ENCODE results near the gene RCCD1.

The RCCD1 gene

DNA sequence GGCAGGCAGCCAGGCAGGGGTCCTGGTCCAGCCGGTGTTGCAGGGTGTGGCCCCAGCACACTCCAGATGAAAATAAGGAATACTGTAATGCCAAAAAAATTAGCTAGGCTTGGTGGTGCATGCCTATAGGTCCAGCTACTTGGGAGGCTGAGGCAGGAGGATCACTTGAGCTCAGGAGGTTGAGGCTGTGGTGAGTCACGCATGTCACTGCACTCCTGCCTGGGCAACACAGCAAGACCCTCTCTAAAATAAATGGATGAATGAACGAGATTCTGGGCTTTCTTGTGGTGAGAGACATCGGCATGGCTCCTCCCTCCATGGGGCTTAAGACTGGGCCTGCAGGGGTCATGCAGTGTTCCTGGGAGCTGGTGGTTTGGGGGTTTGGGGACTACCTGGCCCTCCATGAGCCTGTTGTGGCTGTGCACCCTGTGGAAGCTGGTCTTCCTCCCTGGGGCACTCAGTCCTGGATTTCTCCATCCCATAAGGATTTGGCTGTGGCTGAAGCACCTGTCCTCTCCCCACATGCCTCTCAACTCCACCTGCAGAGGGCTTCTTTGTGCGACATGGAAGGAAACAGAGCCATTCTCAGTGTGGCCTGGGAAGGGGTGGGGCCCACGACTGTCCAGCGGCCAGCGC, 7.6 kb upstream of the RCCD1 start:
- TF ChIP-seq, protein P1, sequence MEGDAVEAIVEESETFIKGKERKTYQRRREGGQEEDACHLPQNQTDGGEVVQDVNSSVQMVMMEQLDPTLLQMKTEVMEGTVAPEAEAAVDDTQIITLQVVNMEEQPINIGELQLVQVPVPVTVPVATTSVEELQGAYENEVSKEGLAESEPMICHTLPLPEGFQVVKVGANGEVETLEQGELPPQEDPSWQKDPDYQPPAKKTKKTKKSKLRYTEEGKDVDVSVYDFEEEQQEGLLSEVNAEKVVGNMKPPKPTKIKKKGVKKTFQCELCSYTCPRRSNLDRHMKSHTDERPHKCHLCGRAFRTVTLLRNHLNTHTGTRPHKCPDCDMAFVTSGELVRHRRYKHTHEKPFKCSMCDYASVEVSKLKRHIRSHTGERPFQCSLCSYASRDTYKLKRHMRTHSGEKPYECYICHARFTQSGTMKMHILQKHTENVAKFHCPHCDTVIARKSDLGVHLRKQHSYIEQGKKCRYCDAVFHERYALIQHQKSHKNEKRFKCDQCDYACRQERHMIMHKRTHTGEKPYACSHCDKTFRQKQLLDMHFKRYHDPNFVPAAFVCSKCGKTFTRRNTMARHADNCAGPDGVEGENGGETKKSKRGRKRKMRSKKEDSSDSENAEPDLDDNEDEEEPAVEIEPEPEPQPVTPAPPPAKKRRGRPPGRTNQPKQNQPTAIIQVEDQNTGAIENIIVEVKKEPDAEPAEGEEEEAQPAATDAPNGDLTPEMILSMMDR (IDR thresholded peaks at IDR 0.05; ENCODE audit: low read depth, low read length) = no peak
- no peak for DNase-seq
- peaks cover 53% of the 10 kb centered on the region for H3K36me3 ChIP-seq

DNA sequence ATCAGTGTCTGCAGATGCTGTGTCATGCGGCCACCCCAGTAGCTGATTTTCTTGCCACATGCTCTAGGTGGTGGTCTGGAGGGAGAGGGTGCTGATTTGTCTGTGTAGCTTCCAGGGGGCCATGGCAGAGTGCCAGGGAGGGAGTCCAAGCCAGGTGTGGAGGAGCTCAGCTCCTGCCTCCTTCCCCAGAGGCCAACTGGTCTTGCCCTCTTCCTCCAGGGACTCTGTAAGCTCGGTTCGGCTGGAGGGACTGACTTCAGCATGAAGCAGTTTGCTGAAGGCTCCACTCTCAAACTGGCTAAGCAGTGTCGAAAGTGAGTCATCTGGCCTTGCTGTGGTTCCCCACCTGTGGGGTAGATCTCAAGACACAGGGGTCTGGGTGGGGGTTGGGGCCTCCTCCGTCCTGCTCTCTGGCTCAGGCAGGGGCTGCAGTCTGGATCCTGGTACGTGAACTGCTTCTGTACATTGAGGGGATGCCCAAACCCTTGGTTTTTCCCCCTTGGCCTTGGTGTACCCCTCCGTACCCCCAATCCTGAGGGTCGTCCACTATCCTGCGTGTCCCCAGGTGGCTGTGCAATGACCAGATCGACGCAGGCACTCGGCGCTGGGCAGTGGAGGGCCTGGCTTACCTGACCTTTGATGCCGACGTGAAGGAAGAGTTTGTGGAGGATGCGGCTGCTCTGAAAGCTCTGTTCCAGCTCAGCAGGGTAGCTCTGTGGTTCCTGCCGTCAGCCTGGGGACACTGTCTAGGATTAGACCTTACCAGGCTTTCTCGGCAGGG, 6.9 kb upstream of the RCCD1 start:
- H3K27ac ChIP-seq = no peak overlapping the region
- H3K36me3 ChIP-seq = peaks cover 52% of the 10 kb centered on the region
- H3K27me3 ChIP-seq (ENCODE audit: insufficient read depth, low read depth, severe bottlenecking) = no peaks in the 10 kb centered on the region
- no peaks in the 10 kb centered on the region for H3K9me3 ChIP-seq (ENCODE audit: severe bottlenecking)
- DNase-seq = no peak
- TF ChIP-seq, protein P1 (IDR thresholded peaks at IDR 0.05; ENCODE audit: low read depth, low read length) = no peak
- H3K4me3 ChIP-seq (ENCODE audit: low read depth, low read length) = no peak overlapping the region

More for the DNA sequence above, 7.6 kb upstream of the RCCD1 start:
- H3K4me3 ChIP-seq (ENCODE audit: low read depth, low read length) = no peak overlapping the region
- H3K27me3 ChIP-seq (ENCODE audit: insufficient read depth, low read depth, severe bottlenecking) = no peaks in the 10 kb centered on the region
- no peaks in the 10 kb centered on the region for H3K9me3 ChIP-seq (ENCODE audit: severe bottlenecking)
- H3K27ac ChIP-seq = no peak overlapping the region

DNA sequence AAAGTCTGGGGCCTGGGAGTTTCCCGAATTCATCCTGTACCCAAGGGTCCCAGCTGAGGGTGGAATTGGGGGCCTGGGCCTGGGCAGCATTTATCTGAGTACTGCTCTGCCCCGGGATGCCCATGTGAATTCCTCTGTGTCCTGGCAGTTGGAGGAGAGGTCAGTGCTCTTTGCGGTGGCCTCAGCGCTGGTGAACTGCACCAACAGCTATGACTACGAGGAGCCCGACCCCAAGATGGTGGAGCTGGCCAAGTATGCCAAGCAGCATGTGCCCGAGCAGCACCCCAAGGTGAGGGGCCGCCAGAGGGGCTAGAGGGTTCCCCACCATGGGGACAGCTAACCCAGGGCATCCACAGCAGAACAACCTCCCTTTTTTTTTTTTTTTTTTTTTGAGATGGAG, 6.2 kb upstream of the RCCD1 start:
- H3K27me3 ChIP-seq (ENCODE audit: insufficient read depth, low read depth, severe bottlenecking) = no peaks in the 10 kb centered on the region
- peaks cover 57% of the 10 kb centered on the region for H3K36me3 ChIP-seq
- no peaks in the 10 kb centered on the region for H3K9me3 ChIP-seq (ENCODE audit: severe bottlenecking)
- DNase-seq = no peak
- H3K27ac ChIP-seq = no peak overlapping the region
- H3K4me3 ChIP-seq (ENCODE audit: low read depth, low read length) = no peak overlapping the region
- TF ChIP-seq, protein P1 (IDR thresholded peaks at IDR 0.05; ENCODE audit: low read depth, low read length) = no peak

DNA sequence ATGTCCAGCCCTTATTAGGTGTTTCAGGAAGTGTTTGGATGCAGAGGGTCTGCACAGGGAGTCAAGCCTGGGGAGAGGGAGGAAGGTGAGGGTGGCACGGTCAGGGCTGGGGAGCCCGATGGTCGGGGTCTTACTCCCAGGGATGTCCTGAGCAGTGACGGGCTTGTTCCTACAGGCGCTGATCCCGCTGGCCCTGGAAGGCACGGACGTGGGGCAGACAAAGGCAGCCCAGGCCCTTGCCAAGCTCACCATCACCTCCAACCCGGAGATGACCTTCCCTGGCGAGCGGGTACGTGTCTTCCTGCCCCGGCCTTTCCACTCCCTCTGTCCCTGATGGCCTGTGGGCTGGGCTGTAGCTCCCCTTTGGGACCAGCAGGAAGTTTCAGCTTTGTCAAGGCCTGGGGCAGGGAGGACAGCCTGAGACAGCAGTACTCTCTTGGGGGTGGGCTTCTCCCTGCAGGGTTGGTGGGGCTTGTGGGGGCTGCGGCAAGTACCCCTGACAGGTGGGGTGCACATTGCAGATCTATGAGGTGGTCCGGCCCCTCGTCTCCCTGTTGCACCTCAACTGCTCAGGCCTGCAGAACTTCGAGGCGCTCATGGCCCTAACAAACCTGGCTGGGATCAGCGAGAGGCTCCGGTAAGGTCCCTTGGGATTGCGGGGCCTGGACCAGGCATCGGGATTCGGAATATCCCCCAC, 4.6 kb upstream of the RCCD1 start:
- TF ChIP-seq, protein P1 (IDR thresholded peaks at IDR 0.05; ENCODE audit: low read depth, low read length) = no peak
- Histone ChIP-seq H3K27me3 (ENCODE audit: insufficient read depth, low read depth, severe bottlenecking) (no peaks in the 10 kb centered on the region), H3K27ac (no peak overlapping the region), H3K36me3 (peaks cover 55% of the 10 kb centered on the region), H3K9me3 (ENCODE audit: severe bottlenecking) (no peaks in the 10 kb centered on the region), H3K4me3 (ENCODE audit: low read depth, low read length) (no peak overlapping the region)
- no peak for DNase-seq

DNA sequence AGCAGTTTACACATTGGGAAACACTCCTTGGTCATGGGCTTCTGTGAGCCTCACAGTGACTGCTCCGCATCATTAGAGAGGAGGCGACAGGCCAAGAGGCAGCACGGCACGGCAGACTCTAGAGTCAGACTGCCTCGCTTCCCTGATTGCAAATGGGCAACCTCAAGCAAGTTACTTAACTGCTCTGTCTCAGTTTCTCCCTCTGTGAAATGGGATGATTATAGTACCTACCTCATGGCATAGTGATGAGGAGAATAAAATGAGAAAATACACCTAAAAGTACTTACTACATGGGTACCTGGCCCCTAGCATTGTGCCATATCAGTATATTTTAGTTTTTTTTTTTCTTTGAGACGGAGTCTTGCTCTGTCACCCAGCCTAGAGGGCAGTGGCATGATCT, 4.0 kb upstream of the RCCD1 start:
- H3K27me3 ChIP-seq (ENCODE audit: insufficient read depth, low read depth, severe bottlenecking) = no peaks in the 10 kb centered on the region
- DNase-seq = no peak
- no peaks in the 10 kb centered on the region for H3K9me3 ChIP-seq (ENCODE audit: severe bottlenecking)
- TF ChIP-seq, protein P1 (IDR thresholded peaks at IDR 0.05; ENCODE audit: low read depth, low read length) = no peak
- no peak overlapping the region for H3K4me3 ChIP-seq (ENCODE audit: low read depth, low read length)
- peaks cover 49% of the 10 kb centered on the region for H3K36me3 ChIP-seq
- no peak overlapping the region for H3K27ac ChIP-seq

Measured in WERI-Rb-1 (cell line).